PFSK-1 (cell line): Measurements from ENCODE around the gene ASPHD2.

ENCODE experiments used
- FOXP2 ChIP-seq: optimal IDR thresholded peaks from 2 replicates; pipeline ENCODE3; 2011; ENCODE audit warnings: borderline replicate concordance, control low read depth, inconsistent platforms; ENCODE audit not compliant: insufficient read depth; ENCODE audit errors: extremely low read length, extremely low read depth
- POLR2AphosphoS5 ChIP-seq: IDR thresholded peaks from 2 replicates; pipeline ENCODE4 v1.6.1; 2012; ENCODE audit warnings: low read depth, mild to moderate bottlenecking, control low read depth, low read length, moderate library complexity
- REST ChIP-seq, 2 experiments: IDR thresholded peaks; 2 replicates each; pipeline versions ENCODE4 v1.6.1 to v1.8.0; 2011 to 2012; ENCODE audit warnings: low read depth in 2 of 2, low read length in 2 of 2, control low read depth in 1 of 2, inconsistent platforms in 1 of 2, mild to moderate bottlenecking in 1 of 2, moderate library complexity in 1 of 2; ENCODE audit not compliant: insufficient read depth in 1 of 2
- SIN3A ChIP-seq: IDR thresholded peaks from 2 replicates; pipeline ENCODE4 v1.6.1; 2012; ENCODE audit warnings: mild to moderate bottlenecking, low read length, moderate library complexity, borderline replicate concordance; ENCODE audit not compliant: insufficient read depth
- TAF1 ChIP-seq: IDR thresholded peaks from 2 replicates; pipeline ENCODE4 v1.6.1; 2012; ENCODE audit warnings: low read length, control low read depth, borderline replicate concordance; ENCODE audit not compliant: insufficient read depth

The ASPHD2 gene

DNA sequence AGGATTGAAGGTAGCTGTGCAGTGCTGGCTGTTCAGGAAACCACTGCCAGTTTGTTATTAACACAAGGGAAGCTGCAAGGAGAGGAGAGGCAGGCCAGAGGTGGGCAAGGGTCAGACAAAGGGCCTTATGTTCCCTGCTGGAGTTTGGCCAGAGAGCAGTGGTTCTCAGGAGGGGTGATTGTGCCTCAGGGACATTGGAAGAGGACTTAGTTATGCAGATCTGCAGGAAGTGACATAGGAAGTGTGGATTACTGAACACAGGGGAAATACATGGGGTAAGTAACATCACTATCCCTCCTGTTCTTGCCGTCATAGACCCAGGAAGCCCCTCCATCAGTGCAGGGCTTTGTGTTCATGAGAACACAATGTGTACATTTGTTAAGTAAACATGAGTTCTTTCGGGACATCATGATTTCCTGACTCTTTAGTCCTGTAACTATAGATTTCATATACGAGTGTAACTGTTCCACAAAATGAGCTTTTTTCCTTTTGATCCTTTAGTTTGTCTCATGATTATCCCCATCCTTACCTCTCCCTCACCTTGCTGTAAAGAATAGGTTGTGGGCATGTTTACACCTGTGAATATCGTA lies 60.5 kb downstream of the ASPHD2 start:
- TF ChIP-seq POLR2AphosphoS5 (no peak), SIN3A (no peak), REST (IDR thresholded peaks at IDR 0.05; ENCODE audit: insufficient read depth in 1 of 2, low read depth in 2 of 2, low read length in 2 of 2) (no peak), FOXP2 (no peak), TAF1 (no peak)

DNA sequence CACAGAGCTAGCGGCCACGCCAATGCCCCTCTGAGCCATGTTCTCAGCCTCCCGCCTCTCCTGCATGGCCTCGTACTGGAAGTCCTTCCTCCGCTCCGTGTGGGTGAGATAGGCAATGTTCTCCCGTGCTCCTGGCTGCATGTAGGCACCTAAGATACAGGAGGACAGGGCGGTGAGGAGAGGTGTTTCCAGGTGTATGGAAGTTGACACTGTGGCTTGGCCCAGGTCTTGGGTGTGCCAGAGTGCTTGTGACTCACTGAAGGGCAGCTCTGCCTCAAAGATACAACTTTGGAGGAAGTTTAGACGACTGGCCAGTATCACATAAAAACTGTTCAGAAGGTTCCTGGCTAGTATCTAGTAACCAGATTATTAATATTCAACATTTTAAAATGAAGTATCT lies 63.2 kb downstream of the ASPHD2 start:
- no peak for TF ChIP-seq POLR2AphosphoS5
- TF ChIP-seq FOXP2: no peak
- no peak for TF ChIP-seq TAF1
- TF ChIP-seq SIN3A: no peak
- TF ChIP-seq REST (IDR thresholded peaks at IDR 0.05; ENCODE audit: insufficient read depth in 1 of 2, low read depth in 2 of 2, low read length in 2 of 2): no peak

DNA sequence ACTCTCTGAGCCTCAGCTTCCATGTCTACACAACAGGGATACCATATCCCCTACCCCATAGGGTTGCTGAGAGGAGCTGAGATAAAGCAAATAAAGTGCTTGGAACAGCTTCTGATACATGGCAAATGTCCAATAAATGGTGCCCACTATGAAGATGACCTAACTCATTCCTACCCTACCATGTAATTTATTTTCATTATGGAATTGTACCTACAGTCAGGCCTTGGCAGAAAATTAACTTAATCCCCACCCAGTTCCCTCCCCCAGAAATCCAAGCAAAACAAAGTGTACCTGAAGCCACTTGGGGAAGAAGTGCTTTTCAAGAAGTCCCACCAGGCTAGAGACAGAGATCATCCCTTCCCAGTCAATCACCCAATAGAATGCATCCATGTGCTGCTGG lies 65.4 kb downstream of the ASPHD2 start:
- TF ChIP-seq FOXP2: no peak
- no peak for TF ChIP-seq REST (IDR thresholded peaks at IDR 0.05; ENCODE audit: insufficient read depth in 1 of 2, low read depth in 2 of 2, low read length in 2 of 2)
